DOHH2 (cell line): ENCODE measurements around the gene HLF.

Experiments used
- CTCF ChIP-seq: fragments of 200-600 bp; sonication (generic); IDR thresholded peaks from one replicate; pipeline ENCODE4 v1.5.1; 2014; ENCODE audit warnings: antibody characterized with exemption, mild to moderate bottlenecking, low read depth, low read length; ENCODE audit not compliant: poor library complexity, severe bottlenecking
- EZH2phosphoT487 ChIP-seq: fragments of 200-600 bp; sonication (generic); IDR thresholded peaks from 2 replicates; pipeline ENCODE4 v1.6.1; 2017; ENCODE audit warnings: borderline replicate concordance, mild to moderate bottlenecking, antibody characterized with exemption, low read length, moderate library complexity, mixed read lengths

GRCh38 chr17:55303701-55304145, 39.0 kb downstream of the HLF start:
- no peak for TF ChIP-seq CTCF
- TF ChIP-seq EZH2phosphoT487: no peak
